Activated CD8-positive, alpha-beta memory T cell treated with anti-CD3 and anti-CD28 coated beads for 36 hours (primary cell): ENCODE data around the gene BMPER. TPM values are rescaled to one million over a fixed set of nuclear protein-coding genes. Genes with fewer than 3 reads are reported as not detected.

Experiments
- CTCF ChIA-PET: fragments of 350-600 bp; sonication (Branson Sonifier 250); formaldehyde crosslinking; loops from one replicate; lab custom pipeline; 2021; ENCODE audit warnings: antibody characterized with exemption; lab: Charles Lee
- POLR2A ChIA-PET: fragments of 350-600 bp; sonication (Branson Sonifier 250); formaldehyde crosslinking; loops from one replicate; lab custom pipeline; 2021; ENCODE audit warnings: antibody characterized with exemption; lab: Charles Lee
- total RNA-seq, 2 experiments: library from RNA; stranded (reverse); gene quantifications; one replicate each; pipeline ENCODE4 v1.2.3, GENCODE V29; 2021

The BMPER gene
- total RNA-seq, 2 experiments from 2014 or later = not detected

DNA sequence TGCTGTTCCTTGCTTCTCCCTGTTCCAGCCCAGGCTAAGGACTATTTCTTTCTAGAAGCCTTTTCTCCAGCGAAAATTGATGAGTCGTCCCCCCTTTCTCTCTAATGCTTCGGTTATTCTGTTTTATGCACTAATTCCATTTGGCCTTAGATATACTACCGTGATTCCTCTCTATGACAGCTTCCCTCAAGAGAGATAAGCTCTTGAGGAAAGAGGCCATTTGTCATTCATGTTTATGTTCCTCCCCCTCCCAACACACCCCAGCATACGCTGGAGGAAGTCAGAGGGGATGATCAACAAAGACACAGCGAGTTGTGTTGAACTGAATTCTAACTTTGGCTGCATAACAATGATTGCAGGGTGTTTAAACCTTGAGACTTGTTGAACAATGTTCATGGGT lies 198.8 kb downstream of the BMPER start:
- CTCF ChIA-PET = no interaction called here
- POLR2A ChIA-PET = no interaction called here

DNA sequence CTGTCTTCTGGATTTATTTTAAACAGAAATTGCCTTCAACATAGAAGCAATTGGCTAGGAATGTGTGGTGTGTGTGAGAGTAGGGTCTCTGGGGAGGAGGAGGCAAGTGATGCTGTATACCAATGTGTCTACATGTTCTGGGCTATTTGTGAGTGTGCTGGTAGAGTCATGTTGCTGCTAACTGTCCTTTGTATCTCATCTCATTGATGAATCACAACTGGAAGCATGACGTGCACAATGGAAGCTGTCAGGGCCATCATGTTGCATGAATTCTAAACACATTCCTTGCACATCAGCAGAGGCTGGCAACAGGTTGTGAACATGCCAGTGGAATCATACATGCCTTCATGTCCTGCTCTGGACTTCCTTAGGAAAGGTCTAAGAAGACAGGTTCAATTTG lies 199.7 kb downstream of the BMPER start:
- ChIA-PET CTCF (no interaction called here), POLR2A (no interaction called here)

DNA sequence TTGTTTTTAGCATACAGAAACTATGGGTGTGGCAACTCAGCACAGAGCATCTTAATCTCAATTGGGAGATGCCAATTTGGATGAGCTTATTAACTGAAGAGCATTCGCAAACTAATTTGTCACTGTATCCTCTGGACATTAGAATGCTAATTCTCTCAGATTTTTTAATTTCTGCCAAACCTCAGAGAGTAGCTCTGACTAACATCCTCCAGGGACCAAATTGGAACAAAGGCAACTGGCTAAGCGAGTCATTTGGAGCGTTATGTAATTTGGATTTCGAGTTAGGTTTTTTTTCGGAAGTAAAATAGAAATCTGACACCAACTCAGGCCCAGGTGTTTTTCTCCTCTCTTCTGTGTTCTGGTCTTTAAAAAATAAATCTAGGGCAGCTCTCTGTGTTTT lies 201.9 kb downstream of the BMPER start:
- ChIA-PET POLR2A (no interaction called here), CTCF (no interaction called here)

DNA sequence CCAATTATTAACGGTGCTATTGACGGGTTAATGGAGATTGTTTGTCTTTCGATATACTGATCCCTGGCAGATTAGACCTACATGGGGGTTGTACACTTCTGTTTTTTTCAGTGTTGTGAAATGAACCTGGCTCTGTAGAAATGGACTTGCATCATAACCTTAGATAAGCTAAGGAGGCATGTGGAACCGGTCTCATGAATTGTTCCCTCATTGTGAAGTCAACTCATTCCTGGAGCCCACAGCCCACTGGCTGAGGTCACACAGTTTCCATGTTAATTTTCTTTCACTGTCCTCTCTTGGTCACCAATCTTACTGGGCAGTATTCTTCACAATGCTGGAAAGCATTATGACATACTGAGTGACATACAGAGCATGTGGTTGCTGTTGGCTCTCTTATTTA lies 202.8 kb downstream of the BMPER start:
- ChIA-PET POLR2A (no interaction called here), CTCF (no interaction called here)

DNA sequence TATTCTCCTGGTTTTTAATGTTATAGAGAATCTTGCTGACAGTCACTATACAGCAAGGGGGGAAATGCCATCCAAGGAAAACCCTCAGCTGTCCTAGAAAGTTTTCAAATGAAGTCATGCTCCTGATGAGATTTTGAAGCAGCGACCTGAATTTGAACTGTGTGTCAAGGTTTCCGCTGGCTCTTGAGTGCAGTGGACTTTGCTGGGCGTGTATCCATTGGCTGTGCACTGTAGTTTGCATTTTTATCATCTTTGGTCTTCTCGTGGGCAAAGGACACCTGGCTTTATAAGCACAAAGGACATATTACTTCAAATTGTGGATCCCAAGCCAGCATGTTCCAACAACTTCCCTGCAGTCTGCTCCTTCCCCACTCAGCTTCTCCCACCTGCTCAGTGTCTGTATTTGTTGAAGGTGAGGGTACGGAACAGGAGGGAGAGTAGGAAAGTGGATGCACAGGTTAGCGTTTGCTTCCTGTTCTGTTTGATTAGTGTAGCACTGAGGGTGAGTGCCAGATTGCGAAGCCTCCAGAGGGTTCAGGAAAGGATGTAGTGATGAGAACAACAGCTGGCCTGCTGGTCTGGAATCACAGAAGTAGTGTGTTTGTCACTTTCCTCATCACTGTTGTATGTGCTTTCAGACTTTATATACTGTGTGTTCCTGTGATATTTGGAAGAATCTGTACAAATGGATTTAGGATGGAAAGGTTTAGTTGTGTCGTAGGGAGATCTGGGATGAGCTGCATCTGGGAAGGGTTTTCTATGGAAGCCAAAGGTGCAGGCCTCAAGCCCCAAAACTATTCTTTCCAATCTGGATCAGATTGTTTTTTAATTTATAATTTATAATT lies 204.8 kb downstream of the BMPER start:
- ChIA-PET CTCF (no interaction called here), POLR2A (no interaction called here)

DNA sequence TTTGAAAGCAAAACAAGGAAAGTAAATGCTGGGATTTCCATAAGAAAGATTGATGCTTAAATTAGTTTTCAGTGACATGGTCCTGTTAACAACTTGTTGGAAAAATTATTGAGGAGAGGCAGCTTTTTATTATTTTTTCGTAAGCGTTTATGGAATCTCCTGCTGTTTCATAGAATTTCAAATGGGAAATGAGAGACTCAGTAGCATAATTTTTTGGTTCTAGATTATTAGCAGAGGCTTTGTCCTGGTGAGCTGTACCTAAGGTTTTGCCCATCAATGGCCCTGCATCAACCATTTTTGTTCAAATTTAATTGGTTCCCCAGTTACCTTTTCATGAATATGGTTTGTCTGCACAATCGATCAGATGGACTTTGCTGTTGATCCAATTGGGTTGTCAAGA lies 205.7 kb downstream of the BMPER start:
- ChIA-PET CTCF (no interaction called here), POLR2A (no interaction called here)

DNA sequence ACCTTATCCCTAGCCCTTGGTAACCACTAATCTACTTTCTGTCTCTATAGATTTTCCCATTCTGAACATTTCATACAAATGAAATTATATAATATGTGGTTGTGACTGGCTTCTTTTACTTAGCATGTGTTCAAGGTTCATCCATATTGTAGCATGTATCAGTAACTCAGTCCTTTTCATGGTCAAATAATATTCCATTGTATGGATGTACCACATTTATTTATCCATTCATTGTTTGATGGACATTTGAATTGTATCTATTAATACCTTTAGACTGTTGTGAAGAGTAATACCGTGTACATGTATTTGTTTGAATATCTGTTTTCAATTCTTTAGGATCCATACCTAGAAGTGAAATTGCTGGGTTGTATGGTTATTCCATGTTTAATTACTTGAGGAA lies 210.2 kb downstream of the BMPER start:
- POLR2A ChIA-PET = no interaction called here
- CTCF ChIA-PET = no interaction called here

DNA sequence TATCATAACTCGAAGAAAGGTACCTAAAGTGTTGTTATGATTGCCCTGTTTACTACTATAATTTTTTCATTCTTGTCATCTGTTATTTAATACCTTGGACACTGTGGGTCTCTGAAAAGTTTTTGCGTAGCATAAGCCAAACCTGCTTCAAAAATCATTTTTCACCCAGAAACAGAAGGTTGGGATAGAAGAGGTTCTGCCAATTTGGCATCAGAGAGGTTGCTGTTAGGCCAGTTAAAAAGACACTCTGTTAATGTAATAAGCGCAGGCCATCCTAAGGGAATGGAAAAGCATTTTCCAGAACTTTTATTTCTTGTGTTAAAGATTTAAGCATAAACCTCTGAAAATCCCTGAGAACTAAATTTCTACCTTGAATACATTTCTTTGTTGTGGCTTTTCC lies 212.2 kb downstream of the BMPER start:
- POLR2A ChIA-PET = no interaction called here

DNA sequence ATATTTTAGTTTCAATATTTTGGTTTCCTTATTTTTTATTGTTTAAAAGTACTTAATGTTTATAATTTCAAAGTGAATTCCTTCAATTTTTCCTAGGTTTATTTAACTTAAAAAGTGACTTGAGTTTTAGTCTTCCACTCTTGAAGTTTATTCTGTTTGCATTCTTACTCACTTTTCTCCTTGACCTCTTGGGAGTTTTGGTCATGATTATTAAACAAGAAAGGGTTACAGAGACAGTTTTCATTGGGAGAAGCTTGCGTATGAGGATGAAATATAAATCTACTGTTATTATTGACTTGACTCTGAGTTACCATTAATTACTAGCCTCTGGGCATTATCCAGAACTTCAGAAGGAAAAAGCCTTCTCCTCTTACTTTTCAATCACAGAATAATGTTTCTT lies 216.0 kb downstream of the BMPER start:
- ChIA-PET CTCF (no interaction called here), POLR2A (no interaction called here)

More for the DNA sequence above, 212.2 kb downstream of the BMPER start:
- CTCF ChIA-PET = no interaction called here

DNA sequence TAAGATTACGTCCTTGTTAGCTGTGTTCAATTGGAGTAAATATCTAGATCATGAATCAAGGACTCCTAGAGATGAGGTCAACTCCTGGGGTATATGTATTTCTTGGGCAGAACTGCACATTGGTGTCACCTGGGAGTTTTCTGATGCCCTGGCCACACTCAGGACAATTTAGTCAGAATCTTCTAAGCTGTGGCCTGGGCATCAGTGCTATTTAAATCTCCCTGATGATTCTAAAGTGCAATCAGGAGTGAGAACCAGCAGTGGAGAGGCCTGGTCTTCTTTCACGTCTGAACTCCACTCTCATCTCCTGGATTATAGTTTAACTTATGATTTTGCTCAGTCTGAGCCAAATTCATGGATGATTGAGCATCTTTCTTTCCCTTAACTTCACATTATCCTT lies 218.0 kb downstream of the BMPER start:
- ChIA-PET POLR2A (no interaction called here), CTCF (no interaction called here)

DNA sequence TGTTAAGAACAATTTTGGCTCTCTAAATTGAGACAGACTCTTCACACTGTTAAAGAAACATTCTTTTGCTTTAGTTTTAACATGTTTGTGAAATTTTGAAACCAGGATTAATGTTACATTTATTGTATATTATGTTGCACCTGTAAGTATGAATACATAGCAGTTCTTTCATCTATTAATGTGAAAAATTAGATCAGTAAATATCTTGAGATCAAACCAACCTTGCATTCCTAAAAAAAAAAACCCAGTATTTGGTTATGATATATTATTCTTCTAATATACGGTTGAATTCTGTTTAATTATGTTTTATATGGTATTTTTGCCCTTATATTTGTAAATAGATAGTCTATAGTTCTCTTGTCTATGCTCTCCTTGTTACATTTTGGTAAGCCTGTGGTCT lies 219.4 kb downstream of the BMPER start:
- ChIA-PET POLR2A (no interaction called here), CTCF (no interaction called here)

DNA sequence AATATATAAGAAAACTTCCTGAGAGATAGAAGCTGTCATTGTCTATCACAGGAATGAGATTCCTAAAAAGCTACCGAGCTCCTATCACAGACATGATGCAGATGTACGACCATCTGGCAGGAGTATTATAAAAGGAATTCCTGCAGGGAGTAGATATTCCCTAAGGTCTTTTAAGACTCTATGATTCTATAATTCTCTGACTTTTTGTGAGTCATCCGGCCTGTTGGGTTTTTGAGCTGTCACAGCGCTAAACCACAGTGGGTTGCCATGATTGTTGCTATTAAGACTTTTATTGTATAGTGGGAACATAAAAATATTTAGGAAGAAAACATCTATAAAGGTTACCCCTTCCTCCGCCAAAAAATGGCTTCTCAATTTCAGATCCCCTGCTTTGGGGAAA lies 223.4 kb downstream of the BMPER start:
- ChIA-PET CTCF (no interaction called here), POLR2A (no interaction called here)

DNA sequence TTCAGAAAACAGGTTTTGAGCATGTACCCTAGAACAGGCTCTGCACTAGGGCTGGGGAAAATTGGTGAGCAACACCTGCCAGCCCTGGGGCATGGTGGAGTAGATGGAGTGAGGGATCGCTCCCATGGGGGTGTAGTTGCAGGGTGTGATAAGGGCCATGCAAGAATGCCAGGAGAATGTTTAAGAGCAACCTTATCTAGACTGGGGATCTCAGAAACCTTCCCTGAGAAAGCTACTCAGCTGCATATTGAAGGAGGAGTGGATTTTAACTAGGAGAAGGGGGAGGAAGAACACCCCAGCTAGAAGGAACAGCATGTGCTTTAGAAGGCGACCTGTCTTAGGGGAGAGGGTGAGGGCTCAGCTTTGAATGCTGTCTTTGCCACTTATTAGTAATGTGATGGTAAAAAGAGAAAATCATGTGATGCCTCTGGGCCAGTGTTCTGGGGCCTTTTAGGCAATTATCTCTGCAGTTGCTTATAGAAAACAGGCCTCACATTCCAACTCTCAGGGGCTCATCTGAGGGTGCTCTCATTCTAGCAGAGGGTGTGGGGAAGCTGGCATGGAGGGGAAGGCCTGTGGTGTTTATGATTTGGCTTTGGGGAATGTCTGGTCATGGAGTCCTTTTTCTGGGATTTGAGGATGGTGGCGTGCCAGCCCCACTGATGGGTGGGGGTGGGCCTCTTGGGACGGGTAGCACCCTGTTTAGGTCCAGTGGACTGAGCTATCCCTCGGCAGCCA lies 225.4 kb downstream of the BMPER start:
- ChIA-PET POLR2A (no interaction called here), CTCF (no interaction called here)

DNA sequence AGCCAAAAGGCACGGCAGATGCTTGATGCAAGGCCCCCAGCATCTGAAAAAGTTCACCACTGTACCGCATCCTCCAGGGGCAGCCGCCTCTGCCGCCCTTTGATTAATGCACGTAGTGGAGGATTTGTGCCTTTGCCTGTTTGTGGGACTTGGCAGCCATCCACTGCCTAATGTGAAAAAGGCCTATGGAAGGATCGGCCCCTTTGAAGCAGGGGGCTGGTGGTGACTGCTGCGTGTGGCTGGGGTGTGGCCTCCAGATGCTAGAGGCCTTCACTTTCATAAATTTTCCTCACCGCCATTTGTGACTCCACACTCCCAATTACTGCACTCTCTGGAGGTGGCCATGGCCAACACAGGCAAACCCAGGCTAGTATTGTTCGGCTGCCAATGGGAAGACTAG lies 226.0 kb downstream of the BMPER start:
- CTCF ChIA-PET = no interaction called here
- POLR2A ChIA-PET = no interaction called here

DNA sequence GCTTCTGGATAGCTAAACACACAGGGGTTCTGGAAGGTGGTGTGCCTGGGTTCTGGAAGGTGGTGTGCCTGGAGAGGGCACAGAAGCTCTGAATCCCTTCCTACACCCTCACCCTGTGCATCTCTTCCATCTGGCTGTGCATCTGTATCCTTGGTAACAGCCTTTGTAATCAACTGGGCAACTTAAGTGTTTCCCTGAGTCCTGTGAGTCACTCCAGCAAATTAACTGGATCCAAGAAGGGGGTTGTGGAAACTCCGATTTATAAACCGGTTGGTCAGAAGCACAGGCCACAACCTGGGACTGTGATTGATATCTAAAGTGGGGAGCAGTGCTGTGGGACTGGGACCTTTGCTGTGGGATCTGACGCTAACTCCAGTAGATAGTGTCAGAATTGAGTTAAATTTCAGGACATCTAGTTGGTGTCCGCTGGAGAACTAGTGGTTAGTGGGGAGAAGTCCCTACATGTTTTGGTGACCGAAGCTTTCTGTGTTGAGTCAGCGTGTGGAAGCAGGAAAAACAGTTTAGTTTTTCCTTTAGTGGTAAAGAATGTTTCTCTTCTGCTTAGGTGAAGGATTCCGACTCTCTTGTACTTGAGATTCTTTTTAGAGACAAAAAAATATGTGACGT lies 228.1 kb downstream of the BMPER start:
- ChIA-PET CTCF (no interaction called here), POLR2A (no interaction called here)

DNA sequence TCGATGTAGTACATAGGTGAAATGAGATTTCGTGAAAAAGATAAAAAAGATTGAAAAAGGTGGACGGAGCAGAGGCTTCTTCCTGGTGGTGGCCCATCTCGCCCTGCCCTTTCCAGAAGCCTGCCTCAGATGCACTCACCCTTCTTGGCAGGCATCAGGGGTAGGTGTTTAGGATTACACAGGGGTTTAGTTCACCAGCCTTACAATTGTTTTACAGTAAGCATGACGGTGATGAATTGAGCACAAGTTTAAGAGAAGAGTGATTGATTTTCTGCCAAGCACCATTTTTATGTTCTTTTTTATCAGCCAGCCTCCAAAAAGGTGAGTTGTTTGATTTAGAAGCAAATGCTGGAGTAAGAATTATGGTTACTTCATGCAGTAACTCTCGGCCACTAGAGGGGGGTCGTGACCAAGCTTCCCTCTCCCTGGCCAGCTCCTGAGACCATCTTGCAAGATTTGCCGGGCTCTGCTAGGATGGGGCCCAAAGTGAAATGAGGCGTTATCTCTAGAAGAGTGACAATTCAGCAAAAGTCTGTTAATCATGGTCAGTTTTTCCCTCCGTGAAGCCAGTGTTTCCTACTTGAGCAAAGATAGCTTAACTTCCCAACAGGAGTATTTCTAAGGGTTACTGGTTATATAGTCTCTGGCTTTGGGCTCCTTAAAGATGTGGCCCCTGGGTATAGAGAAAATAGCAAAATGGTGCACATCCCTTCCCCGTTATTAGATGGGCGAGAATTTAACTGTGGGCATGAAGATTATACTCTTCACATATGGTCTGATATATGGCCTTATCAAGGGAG lies 228.8 kb downstream of the BMPER start:
- CTCF ChIA-PET = no interaction called here
- POLR2A ChIA-PET = no interaction called here

DNA sequence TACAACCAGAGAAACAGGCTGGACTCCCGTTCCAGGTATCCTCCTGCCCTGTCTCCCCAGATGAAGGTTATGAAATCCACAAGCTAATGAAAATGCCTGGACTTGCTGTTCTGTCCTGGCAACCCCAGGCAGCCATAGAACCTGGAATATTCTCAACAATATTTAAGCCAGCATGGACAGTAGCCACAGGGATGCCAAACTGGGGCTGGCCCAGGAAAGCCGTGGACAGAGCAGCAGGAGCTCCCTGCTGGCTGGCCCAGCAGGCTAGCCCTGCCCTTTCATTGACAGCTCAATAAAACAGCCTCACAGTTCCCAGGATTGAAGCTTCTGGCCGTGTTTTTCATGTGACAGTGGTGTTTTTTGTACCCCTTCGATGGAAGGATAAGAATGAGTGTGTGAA lies 230.6 kb downstream of the BMPER start:
- CTCF ChIA-PET = no interaction called here
- POLR2A ChIA-PET = no interaction called here

DNA sequence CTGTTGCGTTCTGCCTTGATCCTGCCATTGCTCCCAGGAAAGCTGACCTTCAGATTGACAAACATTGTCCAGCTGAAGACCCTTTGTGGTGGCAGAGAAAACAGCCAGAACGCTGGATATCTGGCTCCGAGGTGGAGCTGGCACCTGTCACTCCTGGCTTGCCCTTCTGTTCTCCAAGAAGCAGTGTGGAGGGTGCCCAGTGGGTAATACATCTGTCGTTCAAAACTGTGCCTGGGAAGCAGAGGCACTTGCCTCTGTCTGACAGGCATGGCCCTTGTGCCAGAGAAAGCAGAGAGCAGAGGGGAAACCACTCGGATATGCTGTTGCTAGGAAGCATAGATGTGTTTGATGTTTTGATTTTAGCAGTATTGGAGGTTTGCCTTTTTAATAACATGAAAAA lies 231.4 kb downstream of the BMPER start:
- POLR2A ChIA-PET = no interaction called here

DNA sequence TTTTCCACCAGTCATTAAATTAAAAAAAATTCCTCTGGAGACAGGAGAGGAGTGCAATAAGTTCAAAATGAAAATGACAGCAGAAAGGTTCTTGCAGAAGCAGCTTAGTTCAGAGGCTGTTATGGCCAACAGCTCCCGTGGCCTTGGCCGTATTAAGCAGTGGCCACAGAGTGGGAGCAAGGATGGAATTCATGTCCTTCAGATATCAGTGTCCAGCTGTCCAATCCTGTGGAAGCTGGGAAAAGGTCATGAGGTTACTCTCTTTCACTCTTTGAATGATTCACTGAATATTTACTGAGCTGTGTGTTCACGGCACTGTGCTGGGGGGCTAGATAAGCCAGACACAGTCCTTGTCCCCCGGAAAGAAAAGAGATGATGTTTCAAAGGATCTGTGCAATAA lies 231.8 kb downstream of the BMPER start:
- CTCF ChIA-PET = no interaction called here
- POLR2A ChIA-PET = no interaction called here

More for the DNA sequence above, 231.4 kb downstream of the BMPER start:
- CTCF ChIA-PET = no interaction called here

DNA sequence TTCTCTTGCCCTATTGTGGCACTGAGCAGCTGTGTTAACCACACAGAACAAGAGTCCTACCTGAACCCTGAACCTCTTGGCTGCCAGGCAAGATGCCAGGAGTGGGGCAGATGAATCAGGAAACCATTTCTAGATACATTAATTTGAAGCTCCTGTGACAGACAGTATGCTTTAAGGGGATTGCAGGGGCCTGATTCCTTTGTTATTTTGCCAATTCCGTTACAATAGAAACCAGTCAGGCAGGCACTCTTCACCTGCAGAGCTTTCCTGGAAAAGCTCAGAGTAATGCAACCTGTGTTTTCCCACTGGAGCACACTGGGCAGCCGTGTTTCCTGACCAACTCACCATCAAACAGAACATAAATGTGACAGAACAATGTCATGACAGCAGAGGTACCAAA lies 233.1 kb downstream of the BMPER start:
- CTCF ChIA-PET = no interaction called here

More for the DNA sequence above, 233.1 kb downstream of the BMPER start:
- POLR2A ChIA-PET = no interaction called here
